Trophoblast cell (in vitro differentiated cells and primary cell): ENCODE data around the gene MEAK7.

ENCODE experiments used
- DNase-seq, 2 donors: peaks; one replicate each; pipeline ENCODE4 v3.0.0-alpha.2; 2016
- H2AFZ ChIP-seq: 2 replicates; pipeline ENCODE4 v1.6.1; 2013; ENCODE audit warnings: low read length, moderate library complexity, mild to moderate bottlenecking; ENCODE audit not compliant: insufficient read depth, poor library complexity
- H2AK5ac ChIP-seq: 2 replicates; pipeline ENCODE4 v1.6.1; 2013; ENCODE audit warnings: mild to moderate bottlenecking, low read length
- H2BK120ac ChIP-seq: 2 replicates; pipeline ENCODE4 v1.6.1; 2013; ENCODE audit warnings: low read length, mild to moderate bottlenecking, moderate library complexity; ENCODE audit not compliant: insufficient read depth, poor library complexity
- H2BK12ac ChIP-seq: 2 replicates; pipeline ENCODE4 v1.6.1; 2013; ENCODE audit warnings: mild to moderate bottlenecking, low read length, moderate library complexity
- H2BK5ac ChIP-seq: 2 replicates; pipeline ENCODE4 v1.6.1; 2013; ENCODE audit warnings: low read length, low read depth, moderate library complexity, mild to moderate bottlenecking; ENCODE audit not compliant: poor library complexity
- H3K14ac ChIP-seq: 2 replicates; pipeline ENCODE4 v1.6.1; 2013; ENCODE audit warnings: mild to moderate bottlenecking, low read length
- H3K18ac ChIP-seq: 2 replicates; pipeline ENCODE4 v1.6.1; 2013; ENCODE audit warnings: mild to moderate bottlenecking, low read length
- H3K23ac ChIP-seq: 2 replicates; pipeline ENCODE4 v1.6.1; 2013; ENCODE audit warnings: low read length
- H3K27ac ChIP-seq: 2 replicates; pipeline ENCODE4 v1.5.1; 2013; ENCODE audit warnings: low read depth, mild to moderate bottlenecking, inconsistent platforms, low read length, moderate library complexity
- H3K27me3 ChIP-seq: 2 replicates; pipeline ENCODE4 v1.6.1; 2013; ENCODE audit warnings: inconsistent platforms, mild to moderate bottlenecking, low read length, moderate library complexity; ENCODE audit not compliant: insufficient read depth
- H3K36me3 ChIP-seq, 2 experiments: 1 replicate in 1 of 2; 2 replicates in 1 of 2; pipeline ENCODE4 v1.6.1; 2013; ENCODE audit warnings: low read length in 2 of 2, mild to moderate bottlenecking in 2 of 2, moderate library complexity in 1 of 2; ENCODE audit not compliant: insufficient read depth in 2 of 2, control insufficient read depth in 1 of 2
- H3K4ac ChIP-seq: 2 replicates; pipeline ENCODE4 v1.6.1; 2013; ENCODE audit warnings: low read depth, mild to moderate bottlenecking, low read length, moderate library complexity
- H3K4me1 ChIP-seq, 2 experiments: 1 replicate in 1 of 2; 2 replicates in 1 of 2; pipeline ENCODE4 v1.6.1; 2013; ENCODE audit warnings: low read length in 2 of 2, mild to moderate bottlenecking in 2 of 2, moderate library complexity in 1 of 2; ENCODE audit not compliant: insufficient read depth in 2 of 2, control insufficient read depth in 1 of 2
- H3K4me2 ChIP-seq: 2 replicates; pipeline ENCODE4 v1.6.1; 2013; ENCODE audit warnings: inconsistent platforms, mild to moderate bottlenecking, low read length, moderate library complexity
- H3K4me3 ChIP-seq: 2 replicates; pipeline ENCODE4 v1.5.1; 2013; ENCODE audit warnings: mild to moderate bottlenecking, low read depth, low read length, inconsistent platforms
- H3K79me1 ChIP-seq: one replicate; pipeline ENCODE4 v1.6.1; 2013; ENCODE audit warnings: low read length
- H3K79me2 ChIP-seq: 2 replicates; pipeline ENCODE4 v1.6.1; 2013; ENCODE audit warnings: low read length, mild to moderate bottlenecking; ENCODE audit not compliant: control insufficient read depth, insufficient read depth, poor library complexity
- H3K9ac ChIP-seq: 2 replicates; pipeline ENCODE4 v1.6.1; 2013; ENCODE audit warnings: mild to moderate bottlenecking, low read length
- H3K9me3 ChIP-seq: 2 replicates; pipeline ENCODE4 v1.6.1; 2013; ENCODE audit warnings: low read depth, mild to moderate bottlenecking, control low read depth, inconsistent platforms, low read length; ENCODE audit not compliant: insufficient read depth
- H4K12ac ChIP-seq: 2 replicates; pipeline ENCODE4 v1.6.1; 2013; ENCODE audit warnings: low read depth, mild to moderate bottlenecking, low read length, moderate library complexity
- H4K8ac ChIP-seq: 2 replicates; pipeline ENCODE4 v1.6.1; 2013; ENCODE audit warnings: low read depth, mild to moderate bottlenecking, low read length, moderate library complexity
- H4K91ac ChIP-seq: one replicate; pipeline ENCODE4 v1.6.1; 2013; ENCODE audit warnings: low read depth, mild to moderate bottlenecking, low read length, moderate library complexity
- WGBS: extraction: QIAGEN DNeasy Blood & Tissue Kit; methylation state at CpG from one replicate; pipeline ENCODE4 v1.1.7; 2013; ENCODE audit warnings: missing lambda C conversion rate; ENCODE audit not compliant: insufficient read length, insufficient coverage; ENCODE audit errors: extremely low coverage; 5-methylcytosine and 5-hydroxymethylcytosine counted together

The MEAK7 gene

DNA sequence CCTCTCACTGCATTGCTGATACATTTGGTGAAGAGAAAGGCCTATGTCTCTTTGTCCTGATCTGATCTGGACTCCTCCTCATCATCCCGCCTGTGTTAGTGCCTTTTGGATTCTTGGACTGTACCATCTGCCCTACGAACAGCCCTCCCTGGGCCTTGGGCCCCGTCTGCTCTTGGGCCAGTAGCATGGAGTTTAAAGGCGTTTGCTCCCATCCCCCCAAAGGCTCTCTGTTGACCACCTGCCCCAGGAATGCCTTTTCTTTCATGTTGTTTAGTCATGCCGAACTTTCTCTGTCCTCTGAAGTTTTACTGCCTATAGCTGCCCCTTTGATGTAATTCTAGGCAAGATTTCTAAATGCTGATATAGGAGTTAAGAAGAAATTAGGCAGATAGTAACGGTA lies 30.9 kb upstream of the MEAK7 start:
- H2BK5ac ChIP-seq, result no peak overlapping the region
- WGBS, result no CpG with 5 or more reads among the region's 6 CpGs
- H3K23ac ChIP-seq, result no peak overlapping the region
- peak overlapping the region; percentile 45 for H4K91ac ChIP-seq
- peak overlapping the region; percentile 32 for H3K14ac ChIP-seq
- peaks cover 5% of the 10 kb centered on the region for H3K79me2 ChIP-seq
- no peaks in the 10 kb centered on the region for H3K36me3 ChIP-seq
- peaks cover 3% of the 10 kb centered on the region for H3K9me3 ChIP-seq
- H3K9ac ChIP-seq, result no peak overlapping the region
- H2BK12ac ChIP-seq, result peak overlapping the region; percentile 44
- no peak overlapping the region for H3K18ac ChIP-seq
- peak overlapping the region; percentile 31 for H2AFZ ChIP-seq
- H3K79me1 ChIP-seq, result peaks cover 21% of the 10 kb centered on the region
- no peaks in the 10 kb centered on the region for H3K27me3 ChIP-seq
- H3K4me1 ChIP-seq, result peaks cover 20 to 24% of the 10 kb centered on the region in 2 experiments
- H3K4me3 ChIP-seq, result no peak overlapping the region
- no peak overlapping the region for H3K4me2 ChIP-seq
- peak overlapping the region; percentile 57 for H2AK5ac ChIP-seq
- H2BK120ac ChIP-seq, result peak overlapping the region; percentile 60
- H4K8ac ChIP-seq, result peak overlapping the region; percentile 29
- no peak overlapping the region for H3K4ac ChIP-seq
- H3K27ac ChIP-seq, result no peak overlapping the region
- no peak overlapping the region for H4K12ac ChIP-seq
- no peak for DNase-seq

- Histone ChIP-seq H3K9ac (no peak overlapping the region), H3K18ac (no peak overlapping the region), H3K4me1 (peaks cover 20 to 24% of the 10 kb centered on the region in 2 experiments), H2AK5ac (peak overlapping the region; percentile 28), H4K91ac (peak overlapping the region; percentile 20), H2BK12ac (peak overlapping the region; percentile 46), H3K79me2 (peaks cover 5% of the 10 kb centered on the region), H3K4ac (no peak overlapping the region), H2BK120ac (peak overlapping the region; percentile 55), H4K8ac (peak overlapping the region; percentile 22), H3K79me1 (peaks cover 21% of the 10 kb centered on the region), H3K4me2 (no peak overlapping the region), H3K9me3 (peaks cover 2% of the 10 kb centered on the region), H3K27ac (no peak overlapping the region), H3K14ac (peak overlapping the region; percentile 5), H2AFZ (no peak overlapping the region), H4K12ac (no peak overlapping the region), H3K23ac (no peak overlapping the region), H3K4me3 (no peak overlapping the region), H3K27me3 (no peaks in the 10 kb centered on the region), H2BK5ac (no peak overlapping the region), H3K36me3 (no peaks in the 10 kb centered on the region)
- no peak for DNase-seq
- WGBS, result 96% methylated on average over 1 of the region's 5 CpGs
These were observed 30.4 kb upstream of the MEAK7 start for GRCh38 chr16:84534815-84535214.

- peak overlapping the region; percentile 71 for H3K14ac ChIP-seq
- H2BK5ac ChIP-seq, result peak overlapping the region; percentile 76
- peak overlapping the region; percentile 25 for H3K18ac ChIP-seq
- H4K8ac ChIP-seq, result peak overlapping the region; percentile 67
- peak overlapping the region; percentile 90 for H2BK12ac ChIP-seq
- no peak overlapping the region for H3K9ac ChIP-seq
- DNase-seq, result no peak
- no peaks in the 10 kb centered on the region for H3K27me3 ChIP-seq
- H3K23ac ChIP-seq, result no peak overlapping the region
- H2AK5ac ChIP-seq, result peak overlapping the region; percentile 83
- H2BK120ac ChIP-seq, result peak overlapping the region; percentile 85
- WGBS, result no CpG with 5 or more reads among the region's 11 CpGs
- no peak overlapping the region for H3K4me2 ChIP-seq
- peak overlapping the region; percentile 73 for H3K27ac ChIP-seq
- peaks cover 3% of the 10 kb centered on the region for H3K9me3 ChIP-seq
- H3K4ac ChIP-seq, result no peak overlapping the region
- peaks cover 20 to 24% of the 10 kb centered on the region in 2 experiments for H3K4me1 ChIP-seq
- H3K79me1 ChIP-seq, result peaks cover 21% of the 10 kb centered on the region
- peak overlapping the region; percentile 82 for H4K91ac ChIP-seq
- H3K4me3 ChIP-seq, result no peak overlapping the region
- no peak overlapping the region for H4K12ac ChIP-seq
- H3K79me2 ChIP-seq, result peaks cover 5% of the 10 kb centered on the region
- H2AFZ ChIP-seq, result peak overlapping the region; percentile 72
- H3K36me3 ChIP-seq, result no peaks in the 10 kb centered on the region
These were observed 28.5 kb upstream of the MEAK7 start for GRCh38 chr16:84532855-84533486.

- WGBS, result no CpG with 5 or more reads among the region's 10 CpGs
These were observed 27.8 kb upstream of the MEAK7 start for GRCh38 chr16:84532291-84532724.

More at GRCh38 chr16:84532291-84532724, 27.8 kb upstream of the MEAK7 start:
- Histone ChIP-seq H3K9ac (no peak overlapping the region), H3K23ac (no peak overlapping the region), H3K18ac (no peak overlapping the region), H2AK5ac (no peak overlapping the region), H2BK5ac (no peak overlapping the region), H2AFZ (no peak overlapping the region), H3K36me3 (no peaks in the 10 kb centered on the region), H3K4me1 (peaks cover 20 to 22% of the 10 kb centered on the region in 2 experiments), H3K4me3 (no peak overlapping the region), H2BK120ac (no peak overlapping the region), H4K12ac (no peak overlapping the region), H3K4me2 (peak overlapping the region; percentile 36), H3K4ac (no peak overlapping the region), H2BK12ac (no peak overlapping the region), H3K79me1 (peaks cover 21% of the 10 kb centered on the region), H4K91ac (no peak overlapping the region), H4K8ac (no peak overlapping the region), H3K9me3 (peaks cover 4% of the 10 kb centered on the region), H3K27ac (peak overlapping the region; percentile 85), H3K14ac (no peak overlapping the region), H3K27me3 (no peaks in the 10 kb centered on the region), H3K79me2 (peaks cover 5% of the 10 kb centered on the region)
- peak; percentile 93 to 98 for DNase-seq
